DOHH2 (cell line): ENCODE measurements around the gene TRAPPC11.

Experiments used
- H3F3A ChIP-seq: fragments of 200-600 bp; sonication (generic), shearing (Covaris generic); 2 replicates; pipeline ENCODE4 v1.6.0; 2016; ENCODE audit warnings: antibody characterized with exemption, mild to moderate bottlenecking; ENCODE audit not compliant: control insufficient read depth, insufficient read depth
- H3K27ac ChIP-seq: fragments of 200-600 bp; sonication (generic); 2 replicates; pipeline ENCODE4 v1.5.1; 2014; ENCODE audit warnings: low read depth, mild to moderate bottlenecking, low read length, moderate library complexity
- H3K27me3 ChIP-seq: fragments of 200-600 bp; sonication (generic); 2 replicates; pipeline ENCODE4 v1.6.1; 2014; ENCODE audit warnings: mild to moderate bottlenecking, low read length, mixed read lengths; ENCODE audit not compliant: control insufficient read depth
- H3K36me3 ChIP-seq: fragments of 200-600 bp; sonication (generic); 2 replicates; pipeline ENCODE4 v1.6.1; 2014; ENCODE audit warnings: mild to moderate bottlenecking, low read length, moderate library complexity, mixed read lengths; ENCODE audit not compliant: control insufficient read depth
- H3K4me1 ChIP-seq: fragments of 200-600 bp; sonication (generic); 2 replicates; pipeline ENCODE4 v1.6.1; 2014; ENCODE audit warnings: mild to moderate bottlenecking, low read length, mixed read lengths; ENCODE audit not compliant: control insufficient read depth
- H3K4me2 ChIP-seq: fragments of 200-600 bp; sonication (generic); 2 replicates; pipeline ENCODE4 v1.6.0; 2014; ENCODE audit warnings: mild to moderate bottlenecking, low read length, moderate library complexity
- H3K4me3 ChIP-seq: fragments of 200-600 bp; sonication (generic); 2 replicates; pipeline ENCODE4 v1.5.1; 2014; ENCODE audit warnings: mild to moderate bottlenecking, low read length, mixed read lengths
- H3K79me2 ChIP-seq: fragments of 200-600 bp; sonication (generic); 2 replicates; pipeline ENCODE4 v1.6.1; 2014; ENCODE audit warnings: mild to moderate bottlenecking, low read length, mixed read lengths; ENCODE audit not compliant: control insufficient read depth
- H3K9me2 ChIP-seq: fragments of 200-600 bp; sonication (generic); replicated peaks from 2 replicates; pipeline ENCODE4 v1.6.1; 2014; ENCODE audit warnings: mild to moderate bottlenecking, low read length, mixed read lengths; ENCODE audit not compliant: control insufficient read depth
- H3K9me3 ChIP-seq: fragments of 200-600 bp; sonication (generic); 2 replicates; pipeline ENCODE4 v1.6.1; 2014; ENCODE audit warnings: antibody characterized with exemption, low read length, mixed read lengths; ENCODE audit not compliant: control insufficient read depth, insufficient read depth
- H4K20me1 ChIP-seq: fragments of 200-600 bp; sonication (generic); 2 replicates; pipeline ENCODE4 v1.6.0; 2014; ENCODE audit warnings: low read depth, mild to moderate bottlenecking, antibody characterized with exemption, low read length, moderate library complexity; ENCODE audit not compliant: control insufficient read depth, insufficient read depth
- EZH2phosphoT487 ChIP-seq: fragments of 200-600 bp; sonication (generic); IDR thresholded peaks from 2 replicates; pipeline ENCODE4 v1.6.1; 2017; ENCODE audit warnings: borderline replicate concordance, mild to moderate bottlenecking, antibody characterized with exemption, low read length, moderate library complexity, mixed read lengths
- TF ChIP-seq, protein P1 (sequence below): fragments of 200-600 bp; sonication (generic); IDR thresholded peaks from one replicate; pipeline ENCODE4 v1.5.1; 2014; ENCODE audit warnings: antibody characterized with exemption, mild to moderate bottlenecking, low read depth, low read length; ENCODE audit not compliant: poor library complexity, severe bottlenecking

The TRAPPC11 gene

GRCh38 chr4:183758061-183758757 lies 99.1 kb downstream of the TRAPPC11 start:
- Histone ChIP-seq H3K27ac (no peak overlapping the region), H3K9me2 (no peaks in the 10 kb centered on the region), H3K9me3 (no peaks in the 10 kb centered on the region), H4K20me1 (no peaks in the 10 kb centered on the region), H3F3A (no peaks in the 10 kb centered on the region), H3K36me3 (no peaks in the 10 kb centered on the region), H3K4me3 (no peak overlapping the region), H3K4me1 (no peaks in the 10 kb centered on the region), H3K4me2 (no peak overlapping the region), H3K79me2 (no peaks in the 10 kb centered on the region), H3K27me3 (no peaks in the 10 kb centered on the region)
- TF ChIP-seq EZH2phosphoT487: no peak
- TF ChIP-seq, protein P1, sequence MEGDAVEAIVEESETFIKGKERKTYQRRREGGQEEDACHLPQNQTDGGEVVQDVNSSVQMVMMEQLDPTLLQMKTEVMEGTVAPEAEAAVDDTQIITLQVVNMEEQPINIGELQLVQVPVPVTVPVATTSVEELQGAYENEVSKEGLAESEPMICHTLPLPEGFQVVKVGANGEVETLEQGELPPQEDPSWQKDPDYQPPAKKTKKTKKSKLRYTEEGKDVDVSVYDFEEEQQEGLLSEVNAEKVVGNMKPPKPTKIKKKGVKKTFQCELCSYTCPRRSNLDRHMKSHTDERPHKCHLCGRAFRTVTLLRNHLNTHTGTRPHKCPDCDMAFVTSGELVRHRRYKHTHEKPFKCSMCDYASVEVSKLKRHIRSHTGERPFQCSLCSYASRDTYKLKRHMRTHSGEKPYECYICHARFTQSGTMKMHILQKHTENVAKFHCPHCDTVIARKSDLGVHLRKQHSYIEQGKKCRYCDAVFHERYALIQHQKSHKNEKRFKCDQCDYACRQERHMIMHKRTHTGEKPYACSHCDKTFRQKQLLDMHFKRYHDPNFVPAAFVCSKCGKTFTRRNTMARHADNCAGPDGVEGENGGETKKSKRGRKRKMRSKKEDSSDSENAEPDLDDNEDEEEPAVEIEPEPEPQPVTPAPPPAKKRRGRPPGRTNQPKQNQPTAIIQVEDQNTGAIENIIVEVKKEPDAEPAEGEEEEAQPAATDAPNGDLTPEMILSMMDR: no peak

- Histone ChIP-seq H3K36me3 (no peaks in the 10 kb centered on the region), H4K20me1 (no peaks in the 10 kb centered on the region), H3F3A (no peaks in the 10 kb centered on the region), H3K4me3 (no peak overlapping the region), H3K9me3 (no peaks in the 10 kb centered on the region), H3K4me1 (no peaks in the 10 kb centered on the region), H3K27ac (no peak overlapping the region), H3K9me2 (no peaks in the 10 kb centered on the region), H3K27me3 (no peaks in the 10 kb centered on the region), H3K4me2 (no peak overlapping the region), H3K79me2 (no peaks in the 10 kb centered on the region)
- no peak for TF ChIP-seq EZH2phosphoT487
- TF ChIP-seq, protein P1: no peak
Measured at GRCh38 chr4:183758758-183759447, 99.8 kb downstream of the TRAPPC11 start.

DNA sequence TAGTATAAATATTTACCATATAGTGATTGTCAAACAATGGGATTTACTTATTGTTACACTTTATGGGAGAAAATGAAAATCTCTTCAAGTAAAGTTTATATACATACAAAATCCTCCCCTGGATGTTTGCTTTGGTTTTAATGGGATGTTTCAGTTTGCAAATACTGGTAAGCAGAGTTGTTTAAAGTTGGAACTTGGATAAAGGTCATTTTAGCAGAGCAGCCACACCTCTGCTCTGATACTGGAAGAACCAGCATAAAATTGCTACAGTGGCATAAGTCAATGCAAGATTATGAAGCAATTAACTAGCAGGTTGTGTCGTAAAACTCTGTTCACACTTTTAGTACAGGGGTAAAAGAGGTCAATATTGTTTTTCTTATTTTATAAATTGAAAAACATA lies 101.2 kb downstream of the TRAPPC11 start:
- no peak overlapping the region for H3K4me2 ChIP-seq
- no peaks in the 10 kb centered on the region for H3K9me3 ChIP-seq
- H3K9me2 ChIP-seq: no peaks in the 10 kb centered on the region
- no peaks in the 10 kb centered on the region for H4K20me1 ChIP-seq
- no peaks in the 10 kb centered on the region for H3K79me2 ChIP-seq
- no peaks in the 10 kb centered on the region for H3K27me3 ChIP-seq
- H3F3A ChIP-seq: no peaks in the 10 kb centered on the region
- H3K36me3 ChIP-seq: no peaks in the 10 kb centered on the region
- H3K4me3 ChIP-seq: no peak overlapping the region
- no peak for TF ChIP-seq EZH2phosphoT487
- TF ChIP-seq, protein P1: no peak
- H3K27ac ChIP-seq: no peak overlapping the region
- H3K4me1 ChIP-seq: no peaks in the 10 kb centered on the region
